GM21576 (cell line): Measurements from ENCODE around the gene ACTN1.

Experiments
- ATAC-seq: cut with Tn5 transposase; IDR thresholded peaks from one replicate; pipeline ENCODE4 v1.9.1; 2021; ENCODE audit warnings: mild to moderate bottlenecking, moderate library complexity; ENCODE audit not compliant: unreplicated experiment

ACTN1 gene

GRCh38 chr14:68970038-68970612 lies 9.0 kb downstream of the ACTN1 start:
- ATAC-seq, result no peak

- no peak for ATAC-seq
Observed at GRCh38 chr14:68969278-68970033, 9.6 kb downstream of the ACTN1 start.

- ATAC-seq, result no peak
Observed at GRCh38 chr14:68968721-68969120, 10.4 kb downstream of the ACTN1 start.

GRCh38 chr14:68968051-68968450 lies 11.1 kb downstream of the ACTN1 start:
- no peak for ATAC-seq

- no peak for ATAC-seq
Observed at GRCh38 chr14:68967459-68967940, 11.6 kb downstream of the ACTN1 start.

GRCh38 chr14:68966872-68967301 lies 12.2 kb downstream of the ACTN1 start:
- ATAC-seq, result no peak

- ATAC-seq, result no peak
Observed at GRCh38 chr14:68965261-68965761, 13.8 kb downstream of the ACTN1 start.

- no peak for ATAC-seq
Observed at GRCh38 chr14:68964300-68965093, 14.6 kb downstream of the ACTN1 start.

- ATAC-seq, result no peak
Observed at GRCh38 chr14:68962681-68963080, 16.4 kb downstream of the ACTN1 start.

- no peak for ATAC-seq
Observed at GRCh38 chr14:68961781-68962584, 17.1 kb downstream of the ACTN1 start.

- ATAC-seq, result no peak
Observed at GRCh38 chr14:68961361-68961760, 17.7 kb downstream of the ACTN1 start.

GRCh38 chr14:68960123-68960522 lies 19.0 kb downstream of the ACTN1 start:
- ATAC-seq, result no peak

- ATAC-seq, result no peak
Observed at GRCh38 chr14:68959035-68959434, 20.1 kb downstream of the ACTN1 start.

GRCh38 chr14:68958553-68958952 lies 20.5 kb downstream of the ACTN1 start:
- ATAC-seq, result no peak

GRCh38 chr14:68957775-68958174 lies 21.3 kb downstream of the ACTN1 start:
- ATAC-seq, result no peak

- no peak for ATAC-seq
Observed at GRCh38 chr14:68956724-68957123, 22.4 kb downstream of the ACTN1 start.

- no peak for ATAC-seq
Observed at GRCh38 chr14:68955851-68956179, 23.3 kb downstream of the ACTN1 start.

GRCh38 chr14:68955164-68955850 lies 23.8 kb downstream of the ACTN1 start:
- no peak for ATAC-seq

- ATAC-seq, result no peak
Observed at GRCh38 chr14:68953196-68953555, 25.9 kb downstream of the ACTN1 start.

GRCh38 chr14:68952531-68953195 lies 26.4 kb downstream of the ACTN1 start:
- ATAC-seq, result no peak
